GM21825 (cell line): ENCODE measurements around the gene MYL12B.
"Not testable (repeated sequence)": the region's sequence is repeated elsewhere in the genome, so short reads cannot be mapped to it uniquely, and the experiment has no call there.

ENCODE experiments used
- ATAC-seq: cut with Tn5 transposase; IDR thresholded peaks from one replicate; pipeline ENCODE4 v1.9.1; 2021; ENCODE audit warnings: mild to moderate bottlenecking, moderate library complexity; ENCODE audit not compliant: unreplicated experiment

The MYL12B gene

GRCh38 chr18:3294435-3295080 is 32.6 kb downstream of the MYL12B start:
- no peak for ATAC-seq

GRCh38 chr18:3297025-3297984 is 35.4 kb downstream of the MYL12B start:
- peak; percentile 99 for ATAC-seq

DNA sequence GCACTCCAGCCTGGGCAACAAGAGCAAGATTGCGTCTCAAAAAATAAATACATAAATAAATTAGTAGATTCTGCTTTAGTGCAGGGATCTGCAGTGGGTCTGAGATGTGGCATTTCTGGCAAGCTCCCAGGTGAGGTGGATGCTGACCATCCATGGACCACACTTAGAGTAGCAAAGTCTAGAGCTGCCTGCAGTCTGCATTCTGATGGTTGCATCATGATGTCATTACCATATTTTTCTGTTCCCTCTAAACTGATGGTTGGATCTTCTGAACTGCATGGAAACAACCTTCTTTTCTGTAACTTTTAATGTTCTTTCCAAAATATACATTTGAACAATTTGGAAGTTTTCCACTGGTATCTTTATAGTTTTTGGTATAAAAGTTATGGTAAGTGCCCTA is 42.9 kb downstream of the MYL12B start:
- no peak for ATAC-seq

GRCh38 chr18:3305354-3305762 is 43.4 kb downstream of the MYL12B start:
- ATAC-seq, result no peak

- no peak for ATAC-seq
Measured at GRCh38 chr18:3305933-3306332, 44.0 kb downstream of the MYL12B start.

GRCh38 chr18:3306391-3306790 is 44.5 kb downstream of the MYL12B start:
- no peak for ATAC-seq

DNA sequence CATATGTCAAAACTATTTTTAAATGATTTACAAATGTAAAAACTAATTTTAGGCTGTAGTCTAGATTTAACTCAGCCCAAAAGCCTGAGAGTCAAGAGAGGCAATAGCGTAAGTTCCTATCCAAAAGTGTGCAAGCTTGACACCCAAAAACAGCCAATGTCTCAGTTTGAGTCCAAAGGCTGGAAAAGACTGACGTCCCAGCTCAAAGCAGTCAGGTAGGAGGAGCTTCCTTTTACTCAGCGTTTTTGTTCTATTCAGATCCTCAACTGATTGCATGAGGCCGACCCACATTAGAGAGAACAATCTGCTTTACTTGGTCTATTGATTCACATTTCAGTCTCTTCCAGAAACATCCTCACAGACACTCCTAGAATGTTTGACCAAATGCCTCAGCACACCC is 51.8 kb downstream of the MYL12B start:
- no peak for ATAC-seq

DNA sequence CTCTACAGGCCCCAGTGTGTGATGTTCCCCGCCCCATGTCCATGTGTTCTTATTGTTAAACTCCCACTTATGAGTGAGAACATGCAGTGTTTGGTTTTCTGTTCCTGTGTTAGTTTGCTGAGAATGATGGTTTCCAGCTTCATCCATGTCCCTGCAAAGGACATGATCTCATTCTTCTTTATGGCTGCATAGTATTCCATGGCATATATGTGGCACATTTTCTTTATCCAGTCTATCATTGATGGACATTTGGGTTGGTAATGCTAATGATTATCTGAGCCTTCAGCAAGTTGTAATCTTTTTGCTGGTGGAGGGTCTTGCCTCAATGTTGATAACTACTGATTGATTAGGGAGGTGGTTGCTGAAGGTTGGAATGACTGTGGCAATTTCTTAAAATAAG is 53.4 kb downstream of the MYL12B start:
- ATAC-seq, result not testable (repeated sequence)

DNA sequence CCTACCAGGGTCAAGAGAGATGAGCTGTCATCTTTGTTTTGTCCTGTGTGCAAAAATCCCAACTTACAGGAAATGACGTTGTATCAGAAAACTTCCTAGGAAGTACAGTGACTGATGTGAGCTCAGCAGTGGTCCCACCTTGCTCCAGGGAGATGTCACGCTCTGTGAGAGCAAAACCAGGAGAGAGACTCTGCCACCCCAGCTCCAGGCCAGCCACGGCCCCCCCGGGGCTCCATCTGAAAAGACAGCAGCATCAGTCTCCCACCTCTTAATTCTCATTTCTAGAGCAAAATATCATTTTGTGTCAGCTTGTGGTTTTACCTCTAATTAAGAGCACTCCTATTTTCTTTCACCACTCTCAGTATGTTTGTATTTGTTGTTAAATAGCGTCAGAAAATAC is 57.5 kb downstream of the MYL12B start:
- no peak for ATAC-seq

- ATAC-seq, result no peak
Measured at GRCh38 chr18:3319894-3320454, 58.0 kb downstream of the MYL12B start.

DNA sequence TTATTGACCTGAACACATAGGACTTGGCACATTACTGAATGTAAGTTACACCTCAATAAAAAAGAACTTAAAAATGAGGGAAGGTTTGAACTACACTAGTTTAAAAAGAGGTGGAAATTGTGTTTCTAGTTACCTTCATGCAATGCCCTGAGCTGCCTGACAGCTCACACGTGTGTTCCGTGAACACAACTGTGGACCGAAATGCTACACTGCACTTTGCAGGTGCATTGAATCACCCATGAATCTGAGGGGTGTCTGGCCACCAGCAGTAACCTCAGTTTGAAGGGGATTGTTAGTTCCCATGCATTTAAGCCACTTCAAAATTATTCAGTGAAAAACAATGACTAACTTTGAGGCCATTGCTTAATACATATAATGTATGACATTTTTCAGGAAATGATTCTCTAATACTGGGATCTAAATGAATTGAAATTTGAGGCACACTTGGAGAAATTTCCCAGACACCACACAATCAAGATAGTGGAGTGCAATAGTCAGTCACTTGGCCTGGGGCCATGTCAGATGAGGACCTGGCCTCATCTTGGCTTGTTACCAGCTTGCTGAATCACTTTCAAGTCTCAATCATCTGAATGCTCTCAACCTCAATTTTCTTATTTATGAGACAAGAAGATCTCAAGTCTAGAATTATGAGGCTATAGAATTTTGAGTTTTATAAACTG is 59.3 kb downstream of the MYL12B start:
- no peak for ATAC-seq

DNA sequence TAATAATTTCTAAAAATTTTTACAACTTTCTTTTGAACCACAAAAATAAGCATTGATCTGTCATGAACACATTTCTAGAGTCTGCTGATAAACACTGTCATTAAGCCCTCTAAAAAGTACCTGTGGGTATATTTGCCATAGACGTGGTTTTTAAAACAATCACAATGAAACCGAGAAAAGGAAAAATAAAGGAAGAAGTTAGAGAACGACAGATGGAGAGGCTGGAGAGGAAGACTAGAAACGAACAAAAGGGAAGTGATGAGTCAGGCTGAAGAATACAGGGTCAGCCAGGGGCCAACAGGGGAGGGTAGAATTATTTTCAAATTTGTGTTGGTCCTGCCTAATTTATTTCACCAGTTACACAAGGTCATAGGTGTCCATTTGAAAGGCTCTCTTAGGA is 62.0 kb downstream of the MYL12B start:
- no peak for ATAC-seq
